HG02981 (cell line): ENCODE data around the gene ARL15.

Source experiments
- ATAC-seq: cut with Tn5 transposase; IDR thresholded peaks from one replicate; pipeline ENCODE4 v1.9.1; 2021; ENCODE audit warnings: mild to moderate bottlenecking, moderate library complexity; ENCODE audit not compliant: unreplicated experiment

Gene ARL15

GRCh38 chr5:54162184-54162583 is 148.2 kb downstream of the ARL15 start:
- ATAC-seq: no peak

DNA sequence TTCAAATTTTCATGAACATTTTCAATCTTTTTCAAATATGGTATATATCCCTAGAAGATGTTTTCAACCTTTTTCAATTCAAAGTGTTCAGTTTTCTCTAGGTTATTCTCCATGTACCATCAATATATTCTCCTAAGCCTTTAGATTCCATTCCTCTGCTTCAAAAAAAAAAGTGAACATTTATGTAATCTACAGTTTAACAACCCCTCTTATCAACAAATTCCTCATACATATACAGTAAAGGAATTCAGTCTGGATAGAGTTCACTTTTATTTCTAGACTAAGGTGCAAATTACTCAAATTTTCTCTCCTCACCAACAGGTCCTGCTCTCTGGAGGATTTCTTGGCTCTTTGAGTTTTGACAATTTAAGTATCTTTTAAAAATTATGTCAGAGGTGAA is 150.0 kb downstream of the ARL15 start:
- no peak for ATAC-seq

- ATAC-seq: no peak
Observed at GRCh38 chr5:54159893-54160195, 150.5 kb downstream of the ARL15 start.

DNA sequence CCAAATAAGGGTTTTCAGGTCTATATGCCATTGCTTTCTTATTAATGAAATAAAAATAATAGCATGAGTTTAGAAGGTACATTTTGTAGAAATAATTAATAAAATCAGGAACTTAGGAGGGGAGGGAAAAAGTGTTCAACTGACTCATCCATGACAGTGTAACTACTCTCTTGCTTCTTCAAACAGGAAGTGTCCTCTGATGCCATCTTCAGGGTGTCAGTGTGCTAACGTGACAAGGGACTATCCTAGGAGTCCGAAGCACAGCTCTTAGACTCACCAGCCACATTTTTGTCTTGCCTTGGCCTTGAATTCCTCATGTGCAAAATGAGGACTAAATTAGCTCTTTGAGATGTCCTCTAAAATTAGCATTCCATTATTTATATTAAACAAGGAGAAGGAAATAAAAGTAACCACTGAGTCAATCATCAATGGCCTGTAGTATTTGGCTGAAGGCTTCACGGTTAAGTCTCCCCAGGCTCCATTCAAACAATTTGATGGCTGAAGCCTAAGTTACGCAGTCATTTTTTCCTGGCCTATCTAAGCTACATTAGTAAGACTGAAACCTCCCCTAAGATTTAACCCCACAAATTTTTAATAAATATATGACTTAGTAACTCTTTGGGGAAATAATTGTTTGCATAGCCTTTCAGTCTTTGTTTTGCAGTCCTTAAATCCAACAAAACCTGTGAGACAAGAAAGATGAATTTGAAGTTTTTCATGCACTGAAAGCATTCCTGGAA is 151.1 kb downstream of the ARL15 start:
- ATAC-seq: peak; percentile 90

DNA sequence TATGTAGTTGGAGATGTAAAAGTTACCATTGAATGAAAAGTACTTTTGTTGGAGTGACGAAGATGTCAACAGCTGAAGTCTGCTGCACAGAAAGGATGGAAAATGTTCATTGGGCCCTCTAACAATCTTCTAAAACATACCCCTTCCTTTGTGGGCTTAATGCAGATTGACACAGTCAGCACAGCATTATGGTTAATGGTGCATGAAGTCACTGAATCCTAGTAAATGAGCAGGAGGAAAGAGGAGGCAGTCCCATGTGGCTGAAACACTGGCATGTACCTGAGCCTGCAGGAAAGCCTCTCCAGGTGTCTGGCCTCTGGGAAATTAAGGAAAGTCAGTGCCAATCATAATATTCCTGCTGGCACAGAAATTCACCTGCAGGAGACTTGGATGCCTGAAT is 153.8 kb downstream of the ARL15 start:
- no peak for ATAC-seq

- ATAC-seq: no peak
Observed at GRCh38 chr5:54150841-54151240, 159.5 kb downstream of the ARL15 start.

GRCh38 chr5:54148858-54149257 is 161.5 kb downstream of the ARL15 start:
- ATAC-seq: no peak

GRCh38 chr5:54148067-54148845 is 162.1 kb downstream of the ARL15 start:
- no peak for ATAC-seq

DNA sequence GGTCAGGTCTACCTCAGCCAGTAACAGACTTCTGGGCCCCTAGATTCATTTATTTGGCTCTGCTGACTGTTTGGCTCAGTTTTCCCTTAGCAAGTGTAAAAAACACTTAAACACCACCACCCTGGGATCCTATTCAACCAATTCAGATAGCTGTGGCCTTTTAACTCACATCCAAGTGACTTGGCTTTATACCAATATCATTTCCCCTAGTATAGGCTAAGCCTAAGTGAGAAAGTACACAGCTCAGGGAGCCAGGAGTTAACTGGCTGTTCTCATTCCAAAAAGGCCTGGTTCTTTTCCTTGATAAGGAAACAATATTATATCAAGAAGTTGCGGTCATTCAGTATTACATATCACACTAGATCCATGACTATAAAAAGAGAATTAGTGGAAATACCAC is 163.5 kb downstream of the ARL15 start:
- ATAC-seq: no peak

GRCh38 chr5:54146390-54146789 is 164.0 kb downstream of the ARL15 start:
- no peak for ATAC-seq

DNA sequence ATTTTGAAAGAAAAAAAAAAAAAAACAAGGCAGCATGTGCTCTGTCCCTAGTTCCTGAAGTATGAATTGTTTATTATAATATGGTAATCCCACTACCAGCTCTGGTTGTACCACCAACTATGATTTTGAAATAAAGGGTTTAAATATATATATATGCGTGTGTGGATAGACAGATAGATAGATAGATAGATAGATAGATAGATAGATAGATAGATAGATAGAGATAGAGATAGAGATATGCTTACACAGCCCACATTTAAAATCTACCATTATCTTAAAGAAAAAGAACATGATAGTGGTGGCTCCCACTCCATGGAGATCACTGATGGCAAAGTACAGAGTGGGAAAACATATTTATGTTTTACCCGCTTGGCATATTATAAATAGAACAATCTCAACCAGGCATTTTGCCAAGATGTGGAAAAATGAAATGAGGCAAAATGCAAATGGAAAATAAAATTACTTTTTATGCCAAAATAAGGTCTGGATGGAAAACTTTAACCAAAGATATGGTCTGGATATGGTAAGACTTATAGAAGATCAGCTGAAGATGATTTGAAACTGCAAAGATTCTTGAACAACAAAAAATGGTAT is 170.0 kb downstream of the ARL15 start:
- ATAC-seq: no peak

DNA sequence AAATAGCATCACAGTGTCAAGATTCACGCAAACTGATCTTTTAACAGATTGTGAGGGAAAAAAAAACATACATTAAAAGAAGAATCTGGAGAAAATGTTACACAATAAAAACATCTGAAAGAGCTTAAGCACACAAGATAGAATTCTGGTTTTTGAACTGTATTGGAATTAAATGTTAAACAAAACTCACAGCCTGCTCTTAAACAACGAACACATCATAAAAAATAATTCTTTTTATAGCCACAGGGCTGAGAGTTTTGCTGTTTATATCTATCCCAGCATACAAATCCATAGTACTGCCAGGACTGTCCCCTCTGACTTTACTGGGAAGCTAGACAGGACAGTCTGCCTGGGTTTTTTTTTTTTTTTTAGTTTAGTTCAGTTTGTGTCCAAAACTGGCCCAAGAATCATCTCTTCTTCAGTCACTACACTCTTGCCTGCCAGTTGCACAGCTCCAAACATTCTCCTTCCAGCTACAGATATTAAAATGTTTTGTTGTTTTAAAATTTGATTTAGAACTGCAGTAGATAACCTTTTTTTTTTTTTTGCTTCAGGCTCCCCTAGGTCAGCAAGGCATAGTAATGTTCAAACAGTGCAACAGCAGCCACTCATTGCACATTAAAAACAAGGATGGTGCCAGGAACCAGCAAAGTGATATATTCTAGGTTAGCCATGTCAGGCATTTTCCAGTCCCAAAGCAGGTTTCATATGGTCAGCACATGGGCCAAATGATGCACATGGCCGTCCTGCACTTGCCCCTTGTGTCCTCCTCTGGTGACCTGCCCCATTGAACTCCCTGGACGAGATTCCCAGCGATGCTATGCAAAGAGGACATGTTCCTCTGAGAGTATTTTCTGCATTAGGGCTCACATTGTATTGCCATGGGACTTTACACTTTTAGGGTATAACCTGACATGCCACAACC is 173.6 kb downstream of the ARL15 start:
- no peak for ATAC-seq

DNA sequence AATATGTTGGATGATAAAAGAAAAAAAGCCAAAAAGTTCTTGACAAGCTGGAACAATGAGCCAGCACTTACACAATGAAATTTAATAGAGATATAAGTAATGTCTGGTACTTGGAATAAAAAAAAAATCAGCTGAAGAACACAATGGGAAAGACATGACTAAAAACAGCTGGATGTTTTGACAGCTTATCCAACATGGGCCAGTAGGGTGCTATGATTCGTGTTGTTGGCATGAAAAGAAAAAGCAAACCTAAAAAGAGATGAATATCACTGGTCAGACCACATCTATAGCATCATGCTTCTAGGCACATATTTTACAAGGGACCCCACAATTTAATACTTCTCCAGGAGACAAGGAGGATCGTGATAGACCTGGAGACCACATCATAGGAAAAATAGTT is 175.3 kb downstream of the ARL15 start:
- ATAC-seq: no peak

- ATAC-seq: no peak
Observed at GRCh38 chr5:54133917-54134316, 176.5 kb downstream of the ARL15 start.

GRCh38 chr5:54120473-54120872 is 189.9 kb downstream of the ARL15 start:
- no peak for ATAC-seq

DNA sequence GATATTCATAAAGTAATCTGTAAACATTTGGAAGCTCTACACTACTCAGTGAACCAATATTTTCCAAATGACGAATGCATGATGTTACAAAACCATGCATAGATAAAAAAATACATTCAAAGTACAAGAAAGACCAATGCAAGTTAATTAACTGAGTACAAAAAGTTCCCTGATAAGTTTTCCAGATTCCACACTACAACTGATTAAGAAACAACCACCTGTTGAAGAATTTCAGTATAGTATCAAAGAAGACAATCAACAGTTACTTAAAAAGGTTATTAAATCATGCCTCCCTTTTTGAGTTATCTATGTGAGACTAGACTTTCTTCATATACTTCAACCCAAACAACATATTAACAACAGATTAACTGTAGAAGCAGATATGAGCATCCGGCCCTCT is 192.4 kb downstream of the ARL15 start:
- ATAC-seq: no peak

GRCh38 chr5:54115735-54116403 is 194.5 kb downstream of the ARL15 start:
- no peak for ATAC-seq

GRCh38 chr5:54113060-54113459 is 197.3 kb downstream of the ARL15 start:
- ATAC-seq: no peak

DNA sequence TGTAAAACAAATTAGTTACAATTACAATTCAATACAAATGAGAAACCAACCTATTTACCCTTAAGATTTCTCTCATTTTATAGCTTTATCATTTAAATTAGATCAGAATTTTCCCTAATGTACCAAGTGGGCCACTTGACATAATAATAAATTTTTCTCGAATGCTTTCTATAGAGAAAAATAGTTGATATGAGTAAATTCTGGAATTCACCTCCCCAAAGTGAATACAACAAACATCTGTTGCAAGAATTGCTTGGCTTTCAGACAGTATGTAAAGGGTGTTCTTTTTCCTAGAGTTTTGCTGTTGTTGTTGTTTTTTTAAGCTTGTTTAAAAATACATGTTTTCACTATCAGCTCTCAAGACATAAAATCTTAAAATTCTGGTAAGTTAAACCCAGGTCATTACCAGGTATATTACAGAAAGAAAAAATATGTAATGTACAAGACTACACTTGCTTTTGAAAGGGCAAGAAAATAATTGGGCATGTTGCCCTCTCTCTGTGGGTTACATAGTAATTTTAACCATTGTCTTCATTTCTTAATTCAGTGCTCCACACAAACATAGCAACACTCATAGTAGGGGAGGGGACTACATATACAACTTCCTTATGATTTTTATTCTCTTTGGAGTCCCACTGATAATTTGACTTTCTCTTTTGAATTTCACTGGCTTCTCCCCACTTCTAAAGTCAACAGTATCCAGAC is 200.6 kb downstream of the ARL15 start:
- ATAC-seq: no peak

GRCh38 chr5:54108136-54108535 is 202.2 kb downstream of the ARL15 start:
- no peak for ATAC-seq
